ENCODE results near the gene SURF4.
A peak's percentile ranks its signal among the peaks of the same experiment; 100 is the strongest.
"Not testable (repeated sequence)": the region's sequence is repeated elsewhere in the genome, so short reads cannot be mapped to it uniquely, and the experiment has no call there.

SURF4 gene

DNA sequence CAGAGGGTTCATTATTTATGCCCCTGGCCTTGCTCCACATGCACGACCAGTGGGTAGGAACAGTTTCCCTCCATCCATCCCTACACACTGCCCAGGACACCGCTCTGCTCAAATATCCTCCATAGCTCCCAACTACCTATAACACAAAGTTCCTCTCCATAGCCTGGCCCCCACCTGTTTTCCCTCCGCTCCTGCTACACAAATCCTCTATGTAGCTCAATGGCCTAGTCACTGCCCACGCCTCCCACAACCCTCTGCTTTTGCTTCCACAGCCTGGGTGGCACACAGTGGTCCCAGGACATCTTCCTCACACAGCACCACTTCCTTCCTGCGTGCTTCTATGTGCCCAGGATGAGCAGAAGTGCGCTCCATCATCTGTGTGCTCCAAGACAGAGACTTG lies 21.5 kb upstream of the SURF4 start:
- DNase-seq = no peak

- DNase-seq = no peak
Observed at GRCh38 chr9:133396952-133397351, 21.1 kb upstream of the SURF4 start.

DNA sequence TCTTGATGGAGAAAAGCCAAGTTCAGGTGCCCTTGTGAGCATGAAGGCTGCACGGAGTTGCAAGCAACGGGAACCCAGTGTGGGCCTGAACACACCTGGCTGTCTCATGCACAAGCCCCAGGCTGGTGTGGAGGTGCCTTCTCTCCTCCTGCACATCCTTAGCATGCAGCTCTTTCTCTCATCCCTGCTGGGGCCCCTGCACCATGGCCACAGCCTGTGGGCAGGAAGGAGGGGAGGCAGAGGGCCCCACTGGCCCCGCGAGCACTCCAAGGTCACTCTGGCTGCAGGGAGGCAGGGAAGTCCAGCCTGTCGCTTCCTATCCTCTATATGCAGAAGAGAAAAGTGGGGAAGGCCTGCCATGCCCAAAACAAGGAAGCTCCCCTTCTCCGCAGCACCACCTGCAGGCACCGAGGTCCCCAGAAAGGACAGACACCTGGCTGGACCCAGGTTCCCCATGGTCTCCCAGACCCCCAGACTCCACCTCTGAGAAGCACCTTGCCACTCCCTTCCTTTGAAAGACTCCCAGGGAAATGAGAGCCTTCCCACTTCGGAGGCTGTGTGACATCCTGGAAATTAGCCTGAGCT lies 18.9 kb upstream of the SURF4 start:
- DNase-seq = no peak

- no peak for DNase-seq
Observed at GRCh38 chr9:133393399-133393798, 17.5 kb upstream of the SURF4 start.

DNA sequence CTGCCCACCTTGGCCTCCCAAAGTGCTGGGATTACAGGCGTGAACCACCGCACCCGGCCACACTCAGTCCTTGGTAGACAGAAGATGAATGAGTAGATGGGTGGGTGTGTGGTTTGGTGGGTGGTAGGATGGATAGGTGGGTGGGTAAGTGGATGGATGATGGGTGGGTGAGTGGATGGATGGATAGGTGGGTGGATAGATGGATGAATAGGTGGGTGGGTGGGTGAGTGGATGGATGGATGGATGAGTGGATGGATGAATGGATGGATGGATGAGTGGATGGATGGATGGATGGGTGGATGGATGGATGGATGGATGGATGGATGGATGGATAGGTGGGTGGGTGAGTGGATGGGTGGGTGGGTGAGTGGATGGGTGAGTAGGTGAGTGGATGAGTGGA lies 16.4 kb upstream of the SURF4 start:
- DNase-seq = not testable (repeated sequence)

DNA sequence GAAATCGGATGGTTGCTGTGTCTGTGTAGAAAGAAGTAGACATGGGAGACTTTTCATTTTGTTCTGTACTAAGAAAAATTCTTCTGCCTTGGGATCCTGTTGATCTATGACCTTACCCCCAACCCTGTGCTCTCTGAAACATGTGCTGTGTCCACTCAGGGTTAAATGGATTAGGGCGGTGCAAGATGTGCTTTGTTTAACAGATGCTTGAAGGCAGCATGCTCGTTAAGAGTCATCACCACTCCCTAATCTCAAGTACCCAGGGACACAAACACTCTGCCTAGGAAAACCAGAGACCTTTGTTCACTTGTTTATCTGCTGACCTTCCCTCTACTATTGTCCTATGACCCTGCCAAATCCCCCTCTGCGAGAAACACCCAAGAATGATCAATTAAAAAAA lies 15.6 kb upstream of the SURF4 start:
- not testable (repeated sequence) for DNase-seq

GRCh38 chr9:133390713-133391112 lies 14.9 kb upstream of the SURF4 start:
- DNase-seq = no peak

DNA sequence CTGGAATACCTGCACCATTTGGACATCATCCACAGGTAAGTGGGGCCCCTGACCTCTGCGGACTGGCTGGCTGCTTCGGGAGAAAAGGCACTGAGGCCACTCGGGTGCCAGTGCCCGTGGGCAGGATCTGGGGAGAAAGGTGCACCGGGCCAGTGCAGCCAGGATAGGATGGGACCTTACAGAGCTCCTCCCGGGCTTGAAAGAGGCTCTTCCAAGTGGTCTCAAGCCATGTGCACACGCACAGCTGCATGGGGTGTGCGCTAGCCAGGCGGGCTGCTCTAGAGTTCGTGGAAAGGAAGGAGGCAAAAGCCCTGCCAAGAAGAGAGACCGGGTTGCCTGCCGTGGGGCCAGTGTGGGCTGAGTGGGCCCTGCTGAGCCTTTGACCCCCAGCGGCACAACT lies 13.7 kb upstream of the SURF4 start:
- no peak for DNase-seq

- DNase-seq = no peak
Observed at GRCh38 chr9:133389025-133389557, 13.2 kb upstream of the SURF4 start.

GRCh38 chr9:133387680-133388079 lies 11.8 kb upstream of the SURF4 start:
- DNase-seq = no peak

GRCh38 chr9:133386338-133386737 lies 10.5 kb upstream of the SURF4 start:
- DNase-seq = no peak

DNA sequence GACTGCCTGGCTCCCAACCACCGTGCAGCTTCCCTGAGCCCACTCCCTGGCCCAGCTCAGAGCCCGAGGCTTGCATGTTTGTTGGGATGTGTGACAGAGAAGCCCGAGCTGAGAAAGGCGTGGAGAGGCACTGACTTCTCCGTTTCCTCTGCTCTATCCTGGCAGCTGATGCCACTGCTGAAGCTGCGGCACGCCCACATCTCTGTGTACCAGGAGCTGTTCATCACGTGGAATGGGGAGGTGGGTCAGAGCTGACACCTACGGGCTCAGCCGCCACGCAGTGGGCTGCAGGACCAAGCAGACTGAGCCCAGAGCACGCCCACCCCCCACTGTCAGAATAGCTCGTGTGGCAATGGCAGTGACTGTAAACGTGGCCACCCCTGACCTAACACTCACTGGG lies 9.6 kb upstream of the SURF4 start:
- DNase-seq = no peak

GRCh38 chr9:133384736-133385321 lies 9.0 kb upstream of the SURF4 start:
- DNase-seq = no peak

DNA sequence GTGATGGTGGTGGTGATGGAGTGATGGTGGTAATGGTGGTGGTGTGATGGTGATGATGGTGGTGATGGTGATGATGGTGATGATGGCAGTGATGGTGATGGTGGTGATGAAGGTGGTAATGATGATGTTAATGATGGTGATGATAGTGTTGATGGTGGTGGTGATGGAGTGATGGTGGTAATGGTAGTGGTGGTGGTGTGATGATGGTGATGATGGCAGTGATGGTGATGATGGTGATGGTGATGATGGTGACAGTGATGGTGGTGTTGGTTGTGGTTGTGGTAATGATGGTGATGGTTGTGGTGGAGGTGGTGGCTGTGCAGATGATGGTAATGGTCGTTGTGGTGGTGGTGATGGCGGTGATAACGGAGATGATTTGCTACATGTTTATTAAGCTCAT lies 7.6 kb upstream of the SURF4 start:
- DNase-seq = no peak

- DNase-seq = no peak
Observed at GRCh38 chr9:133382507-133383141, 6.8 kb upstream of the SURF4 start.

- DNase-seq = no peak
Observed at GRCh38 chr9:133380734-133381133, 4.9 kb upstream of the SURF4 start.

GRCh38 chr9:133379153-133380086 lies 3.6 kb upstream of the SURF4 start:
- no peak for DNase-seq

GRCh38 chr9:133378408-133378962 lies 2.6 kb upstream of the SURF4 start:
- no peak for DNase-seq

- DNase-seq = peak; percentile 6 to 20
Observed at GRCh38 chr9:133377721-133378216, 1.9 kb upstream of the SURF4 start.

DNA sequence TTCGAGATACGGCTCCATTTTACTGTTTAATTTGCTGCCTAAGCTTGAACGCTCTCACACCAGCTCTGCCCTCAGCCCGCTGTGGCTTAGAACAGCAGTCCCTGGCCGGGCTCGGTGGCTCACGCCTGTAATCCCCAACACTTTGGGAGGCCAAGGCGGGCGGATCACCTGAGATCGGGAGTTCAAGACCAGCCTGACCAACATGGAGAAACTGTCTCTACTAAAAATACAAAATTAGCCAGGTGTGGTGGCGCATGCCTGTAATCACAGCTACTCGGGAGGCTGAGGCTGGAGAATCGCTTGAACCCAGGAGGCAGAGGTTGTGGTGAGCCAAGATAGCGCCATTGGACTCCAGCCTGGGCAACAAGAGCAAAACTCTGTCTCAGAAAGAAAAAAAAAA lies 1.4 kb upstream of the SURF4 start:
- DNase-seq = not testable (repeated sequence)

DNA sequence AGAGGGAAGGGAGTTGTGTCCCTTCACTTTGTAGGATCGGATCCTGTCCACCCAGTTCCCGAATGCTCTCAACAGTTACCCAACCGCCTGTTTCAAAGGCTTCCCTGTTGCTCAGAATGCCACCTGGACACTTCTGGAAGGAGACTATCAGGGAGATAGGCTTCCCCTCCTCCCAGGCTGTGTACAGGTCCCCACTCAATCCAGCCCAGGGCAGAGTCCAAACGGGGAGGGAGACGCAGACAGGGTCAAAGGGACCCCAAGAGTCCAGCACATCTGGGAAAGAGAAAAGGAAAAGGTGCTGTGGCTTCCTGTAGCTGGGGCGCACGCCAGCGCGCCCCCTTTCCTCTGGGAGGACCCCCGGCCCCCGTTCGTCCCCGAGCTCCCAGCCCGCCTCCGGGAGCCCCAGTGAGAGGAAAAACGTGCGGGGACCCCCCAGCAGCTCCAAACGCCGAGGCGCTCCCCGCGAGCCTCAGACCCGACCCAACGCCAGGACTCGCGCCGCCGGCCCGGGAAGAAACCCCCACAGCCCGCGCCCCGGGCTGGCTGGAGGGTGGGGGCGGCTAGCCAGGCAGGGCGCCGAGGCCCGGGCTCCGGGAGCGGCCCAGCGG lies 640 bp downstream of the SURF4 start:
- peak; percentile 35 to 36 for DNase-seq

GRCh38 chr9:133374612-133375115 lies 1.2 kb downstream of the SURF4 start:
- peak in 1 of 2 experiments; percentile 39 for DNase-seq

All from Kasumi-1 (cell line).